Neural progenitor cell (in vitro differentiated cells): ENCODE measurements around the gene SFRP4. TPM values are rescaled to one million over a fixed set of nuclear protein-coding genes. Genes with fewer than 3 reads are reported as not detected.

ENCODE experiments used
- DNase-seq: peaks from one replicate; pipeline ENCODE4 v3.0.0-alpha.2; 2016; ENCODE audit warnings: low spot score
- H2AFZ ChIP-seq: fragments of 200-600 bp; sonication (generic); replicated peaks from 2 replicates; pipeline ENCODE4 v1.6.1; 2016; ENCODE audit warnings: antibody characterized with exemption
- H3F3A ChIP-seq: fragments of 200-600 bp; sonication (generic); 2 replicates; pipeline ENCODE4 v1.6.1; 2016; ENCODE audit warnings: antibody characterized with exemption, low read depth
- H3K27ac ChIP-seq: fragments of 200-600 bp; sonication (generic); 2 replicates; pipeline ENCODE4 v1.5.1; 2016; ENCODE audit warnings: mild to moderate bottlenecking
- H3K27me3 ChIP-seq: fragments of 200-600 bp; sonication (generic); 2 replicates; pipeline ENCODE4 v1.6.1; 2016; ENCODE audit warnings: mild to moderate bottlenecking, moderate library complexity
- H3K36me3 ChIP-seq: fragments of 200-600 bp; sonication (generic); 2 replicates; pipeline ENCODE4 v1.5.1; 2016
- H3K4me1 ChIP-seq: fragments of 200-600 bp; sonication (generic); 2 replicates; pipeline ENCODE4 v1.6.1; 2016; ENCODE audit warnings: mixed run types
- H3K4me2 ChIP-seq: fragments of 200-600 bp; sonication (generic); 2 replicates; pipeline ENCODE4 v1.6.1; 2016
- H3K4me3 ChIP-seq: fragments of 200-600 bp; sonication (generic); 2 replicates; pipeline ENCODE4 v1.5.1; 2016
- H3K79me2 ChIP-seq: fragments of 200-600 bp; sonication (generic); 2 replicates; pipeline ENCODE4 v1.6.1; 2016; ENCODE audit warnings: low read depth
- H3K9ac ChIP-seq: fragments of 200-600 bp; sonication (generic); 2 replicates; pipeline ENCODE4 v1.6.1; 2016
- H3K9me3 ChIP-seq: fragments of 200-600 bp; sonication (generic); 2 replicates; pipeline ENCODE4 v1.5.1; 2016; ENCODE audit warnings: low read depth
- H4K20me1 ChIP-seq: fragments of 200-600 bp; sonication (generic); 2 replicates; pipeline ENCODE4 v1.6.1; 2016; ENCODE audit warnings: low read depth
- H3K27ac Mint-ChIP-seq: 3 replicates; pipeline ENCODE4 v1.8.0; 2021; ENCODE audit warnings: mixed read lengths
- H3K27me3 Mint-ChIP-seq: 2 replicates; pipeline ENCODE4 v1.8.0; 2022; ENCODE audit warnings: low read depth, mild to moderate bottlenecking, inconsistent platforms, moderate library complexity, mixed read lengths; ENCODE audit not compliant: insufficient read depth
- H3K36me3 Mint-ChIP-seq: 3 replicates; pipeline ENCODE4 v1.8.0; 2021; ENCODE audit warnings: mixed read lengths
- H3K4me1 Mint-ChIP-seq: 3 replicates; pipeline ENCODE4 v1.8.0; 2021; ENCODE audit warnings: mixed read lengths
- H3K4me3 Mint-ChIP-seq: 3 replicates; pipeline ENCODE4 v1.8.0; 2021; ENCODE audit warnings: mild to moderate bottlenecking, moderate library complexity, mixed read lengths
- H3K9me3 Mint-ChIP-seq: 3 replicates; pipeline ENCODE4 v1.8.0; 2020; ENCODE audit warnings: mixed read lengths
- EZH2 ChIP-seq: fragments of 200-600 bp; sonication (generic); IDR thresholded peaks from 2 replicates; pipeline ENCODE4 v1.6.1; 2017; ENCODE audit warnings: antibody characterized with exemption, mild to moderate bottlenecking, moderate library complexity
- EZH2phosphoT487 ChIP-seq: fragments of 200-600 bp; sonication (generic); IDR thresholded peaks from 2 replicates; pipeline ENCODE4 v1.6.1; 2017; ENCODE audit warnings: antibody characterized with exemption
- total RNA-seq: library from RNA; depleted of rRNA; stranded (reverse); fragments of >200 nt; gene quantifications from 2 replicates; pipeline ENCODE4 v1.2.3, GENCODE V29; 2015; ENCODE audit warnings: low replicate concordance
- TF ChIP-seq, protein P1 (sequence below): fragments of 200-600 bp; sonication (generic); IDR thresholded peaks from 2 replicates; pipeline ENCODE4 v1.5.1; 2017; ENCODE audit warnings: antibody characterized with exemption, mild to moderate bottlenecking

Gene SFRP4
- total RNA-seq, 1 donor from 2014 or later = not detected

DNA sequence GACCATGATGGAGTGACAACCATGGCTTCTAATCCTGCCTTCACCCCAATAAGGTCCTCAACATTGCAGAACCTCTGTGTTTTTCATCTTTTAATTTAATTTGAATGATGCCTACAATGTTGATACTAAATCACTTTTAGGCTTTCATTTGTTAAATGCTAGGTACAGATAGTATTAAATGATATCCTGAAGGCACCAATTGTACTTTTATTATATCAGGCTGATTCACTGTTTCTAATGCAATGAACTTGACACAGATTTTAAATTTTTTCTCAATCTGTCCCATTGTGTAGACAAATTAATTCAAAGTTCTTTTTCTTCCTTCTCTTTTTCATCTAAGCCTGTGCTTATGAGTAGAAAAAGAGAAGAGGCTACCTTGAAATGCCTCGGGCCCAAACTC lies 9.0 kb upstream of the SFRP4 start:
- Mint-ChIP-seq H3K27me3 (peaks cover 6% of the 10 kb centered on the region), H3K4me1 (peaks cover 5% of the 10 kb centered on the region), H3K4me3 (no peak overlapping the region), H3K27ac (no peak overlapping the region), H3K36me3 (peaks cover 1% of the 10 kb centered on the region), H3K9me3 (peaks cover 11% of the 10 kb centered on the region)
- H3F3A ChIP-seq = no peaks in the 10 kb centered on the region
- peaks cover 9% of the 10 kb centered on the region for H3K9me3 ChIP-seq
- H3K27ac ChIP-seq = no peak overlapping the region
- DNase-seq = no peak
- TF ChIP-seq, protein P1, sequence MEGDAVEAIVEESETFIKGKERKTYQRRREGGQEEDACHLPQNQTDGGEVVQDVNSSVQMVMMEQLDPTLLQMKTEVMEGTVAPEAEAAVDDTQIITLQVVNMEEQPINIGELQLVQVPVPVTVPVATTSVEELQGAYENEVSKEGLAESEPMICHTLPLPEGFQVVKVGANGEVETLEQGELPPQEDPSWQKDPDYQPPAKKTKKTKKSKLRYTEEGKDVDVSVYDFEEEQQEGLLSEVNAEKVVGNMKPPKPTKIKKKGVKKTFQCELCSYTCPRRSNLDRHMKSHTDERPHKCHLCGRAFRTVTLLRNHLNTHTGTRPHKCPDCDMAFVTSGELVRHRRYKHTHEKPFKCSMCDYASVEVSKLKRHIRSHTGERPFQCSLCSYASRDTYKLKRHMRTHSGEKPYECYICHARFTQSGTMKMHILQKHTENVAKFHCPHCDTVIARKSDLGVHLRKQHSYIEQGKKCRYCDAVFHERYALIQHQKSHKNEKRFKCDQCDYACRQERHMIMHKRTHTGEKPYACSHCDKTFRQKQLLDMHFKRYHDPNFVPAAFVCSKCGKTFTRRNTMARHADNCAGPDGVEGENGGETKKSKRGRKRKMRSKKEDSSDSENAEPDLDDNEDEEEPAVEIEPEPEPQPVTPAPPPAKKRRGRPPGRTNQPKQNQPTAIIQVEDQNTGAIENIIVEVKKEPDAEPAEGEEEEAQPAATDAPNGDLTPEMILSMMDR = no peak
- no peak for TF ChIP-seq EZH2phosphoT487
- H3K27me3 ChIP-seq = peaks cover 8% of the 10 kb centered on the region
- no peaks in the 10 kb centered on the region for H3K79me2 ChIP-seq
- H3K36me3 ChIP-seq = no peaks in the 10 kb centered on the region
- no peak overlapping the region for H3K4me3 ChIP-seq
- H4K20me1 ChIP-seq = no peaks in the 10 kb centered on the region
- H3K4me1 ChIP-seq = no peaks in the 10 kb centered on the region
- no peak overlapping the region for H3K9ac ChIP-seq
- no peak overlapping the region for H3K4me2 ChIP-seq
- no peak overlapping the region for H2AFZ ChIP-seq

DNA sequence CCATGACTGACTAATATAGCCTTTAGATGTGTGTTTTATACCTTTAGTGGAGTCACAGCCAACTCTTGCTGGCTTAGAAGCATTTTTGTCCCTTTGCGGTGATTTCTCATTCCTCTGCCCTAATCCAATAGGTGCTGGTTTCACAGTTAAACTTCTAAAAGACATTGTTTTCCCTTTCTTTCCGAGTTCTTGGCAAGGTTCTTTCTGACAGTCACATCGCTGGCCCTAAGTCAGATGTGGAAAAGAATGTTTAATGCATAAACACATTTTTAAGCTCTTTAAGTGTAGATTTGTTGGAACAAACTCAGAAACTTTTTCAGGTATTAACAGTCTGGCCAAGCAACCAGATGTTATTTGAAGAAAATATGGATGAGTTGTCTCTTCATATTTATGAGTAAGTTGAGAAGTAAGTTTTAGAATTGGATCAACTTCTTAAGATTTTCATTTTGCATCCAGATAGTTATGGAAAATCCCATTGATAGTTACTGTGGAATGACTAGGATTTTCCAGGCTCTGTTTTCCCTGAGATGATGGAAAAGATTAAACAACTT lies 7.9 kb upstream of the SFRP4 start:
- H3K9ac ChIP-seq = no peak overlapping the region
- peaks cover 9% of the 10 kb centered on the region for H3K9me3 ChIP-seq
- H3F3A ChIP-seq = no peaks in the 10 kb centered on the region
- H3K4me1 Mint-ChIP-seq = peaks cover 10% of the 10 kb centered on the region
- H3K4me2 ChIP-seq = no peak overlapping the region
- no peak for DNase-seq
- H3K4me3 Mint-ChIP-seq = no peak overlapping the region
- peaks cover 1% of the 10 kb centered on the region for H3K36me3 Mint-ChIP-seq
- H3K36me3 ChIP-seq = no peaks in the 10 kb centered on the region
- no peak overlapping the region for H3K27ac Mint-ChIP-seq
- TF ChIP-seq, protein P1 = no peak
- no peak for TF ChIP-seq EZH2
- TF ChIP-seq EZH2phosphoT487 = no peak
- H4K20me1 ChIP-seq = no peaks in the 10 kb centered on the region
- H3K27me3 ChIP-seq = peaks cover 19% of the 10 kb centered on the region
- H3K9me3 Mint-ChIP-seq = peaks cover 11% of the 10 kb centered on the region
- no peak overlapping the region for H2AFZ ChIP-seq
- H3K4me1 ChIP-seq = no peaks in the 10 kb centered on the region
- no peak overlapping the region for H3K27ac ChIP-seq
- no peaks in the 10 kb centered on the region for H3K79me2 ChIP-seq
- H3K27me3 Mint-ChIP-seq = peaks cover 10% of the 10 kb centered on the region
- no peak overlapping the region for H3K4me3 ChIP-seq

DNA sequence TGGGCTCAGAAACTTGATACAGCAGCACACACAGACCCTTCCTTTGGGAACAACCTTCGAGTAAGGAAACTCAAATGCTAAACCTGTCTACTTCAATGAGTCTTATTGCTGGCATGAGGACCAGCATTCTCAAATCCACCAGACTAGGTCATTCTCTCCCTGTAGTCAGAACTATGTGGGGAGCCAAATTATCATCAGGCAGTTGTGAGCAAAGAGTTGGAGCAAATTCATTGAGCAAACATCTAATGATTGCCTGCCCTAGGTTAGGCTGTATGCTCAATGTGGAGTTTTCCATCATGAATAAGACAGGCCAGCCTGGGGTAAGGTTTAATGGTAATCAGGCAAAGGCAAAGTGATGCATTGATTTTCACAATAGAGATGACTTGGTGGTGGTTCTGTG lies 7.4 kb upstream of the SFRP4 start:
- Histone ChIP-seq H3K36me3 (no peaks in the 10 kb centered on the region), H4K20me1 (no peaks in the 10 kb centered on the region), H3K27ac (no peak overlapping the region), H3K4me3 (no peak overlapping the region), H3K9ac (no peak overlapping the region), H3K79me2 (no peaks in the 10 kb centered on the region), H3K9me3 (peaks cover 9% of the 10 kb centered on the region), H3F3A (no peaks in the 10 kb centered on the region), H3K4me1 (no peaks in the 10 kb centered on the region), H2AFZ (no peak overlapping the region), H3K27me3 (peaks cover 24% of the 10 kb centered on the region), H3K4me2 (no peak overlapping the region)
- H3K4me3 Mint-ChIP-seq = no peak overlapping the region
- peaks cover 10% of the 10 kb centered on the region for H3K4me1 Mint-ChIP-seq
- H3K36me3 Mint-ChIP-seq = peaks cover 1% of the 10 kb centered on the region
- H3K9me3 Mint-ChIP-seq = peaks cover 11% of the 10 kb centered on the region
- TF ChIP-seq, protein P1 = no peak
- TF ChIP-seq EZH2 = no peak
- no peak for TF ChIP-seq EZH2phosphoT487
- H3K27ac Mint-ChIP-seq = no peak overlapping the region
- no peak for DNase-seq
- peaks cover 11% of the 10 kb centered on the region for H3K27me3 Mint-ChIP-seq
